GM19193 (cell line): ENCODE data around the gene ELK4.

Experiments used
- POLR2A ChIP-seq: IDR thresholded peaks from 4 replicates; pipeline ENCODE4 v1.6.1; 2011; ENCODE audit not compliant: insufficient read depth, insufficient read length; ENCODE audit errors: extremely low read depth

Gene ELK4

DNA sequence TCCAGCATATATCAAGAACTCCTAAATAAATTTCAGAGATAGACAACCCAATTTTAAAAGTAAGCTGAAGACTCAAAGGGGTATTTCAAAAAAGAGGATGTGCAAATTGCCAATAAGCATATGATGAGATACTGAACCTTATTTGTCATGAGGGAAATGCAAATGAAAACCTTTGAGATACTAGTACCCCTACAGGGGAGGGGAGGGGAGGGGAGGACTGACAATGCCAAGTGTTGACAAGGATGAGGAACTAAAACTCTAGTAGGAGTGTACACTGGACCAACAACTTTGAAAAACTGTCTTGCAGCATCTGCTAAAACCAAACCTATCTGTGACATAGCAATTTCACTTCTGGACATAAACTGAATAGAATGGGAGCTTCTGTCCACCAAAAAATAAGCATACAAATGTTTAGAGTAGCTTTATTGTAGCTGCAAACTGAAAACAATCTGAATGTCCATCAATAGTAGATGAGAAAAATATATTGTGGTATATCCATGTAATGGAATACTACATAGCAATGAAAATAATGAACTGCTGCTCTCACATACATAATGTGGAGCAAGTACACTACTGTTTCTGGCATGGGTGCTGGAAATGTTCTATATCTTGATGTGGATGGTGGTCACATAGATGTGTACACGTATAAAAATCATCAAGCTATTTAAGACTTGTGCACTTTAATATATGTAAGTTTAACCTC lies 70.2 kb downstream of the ELK4 start:
- TF ChIP-seq POLR2A, result no peak
